SH-SY5Y (cell line): Measurements from ENCODE around the gene MDFIC.

ENCODE experiments used
- GATA2 ChIP-seq: IDR thresholded peaks from 2 replicates; pipeline ENCODE4 v1.6.1; 2011; ENCODE audit warnings: mild to moderate bottlenecking, low read depth, low read length
- GATA3 ChIP-seq: IDR thresholded peaks from 2 replicates; pipeline ENCODE4 v1.6.1; 2011; ENCODE audit warnings: low read depth, mild to moderate bottlenecking, low read length, moderate library complexity

GRCh38 chr7:114936471-114936870 lies 14.6 kb downstream of the MDFIC start:
- TF ChIP-seq GATA3 (no peak), GATA2 (no peak)
